HepG2 (cell line): ENCODE data around the gene HNRNPF. TPM values are rescaled to one million over a fixed set of nuclear protein-coding genes. Genes with fewer than 3 reads are reported as not detected.

ENCODE experiments used
- GABPA ChIP-seq, 2 experiments: IDR thresholded peaks; 2 replicates each; pipeline ENCODE4 v1.6.1; 2011 to 2016; ENCODE audit warnings: low read depth in 2 of 2, low read length in 1 of 2, missing biosample characterization in 1 of 2, missing genetic modification characterization in 1 of 2
- HDAC1 ChIP-seq: sonication (generic); formaldehyde crosslinking; IDR thresholded peaks from 2 replicates; pipeline ENCODE4 v1.5.1; 2020; ENCODE audit warnings: mild to moderate bottlenecking, missing genetic modification reagents
- IKZF1 ChIP-seq: fragments of 450-650 bp; IDR thresholded peaks from 2 replicates; pipeline ENCODE4 v1.7.1; 2016
- KLF11 ChIP-seq: IDR thresholded peaks from 2 replicates; pipeline ENCODE4 v1.6.1; 2016; ENCODE audit warnings: missing compliant biosample characterization
- KMT2A ChIP-seq: sonication (generic); formaldehyde crosslinking; IDR thresholded peaks from 2 replicates; pipeline ENCODE4 v1.4.0; 2020; ENCODE audit warnings: missing genetic modification reagents
- NCOA2 ChIP-seq: sonication (generic); formaldehyde crosslinking; IDR thresholded peaks from 2 replicates; pipeline ENCODE4 v1.8.0; 2022; ENCODE audit warnings: inconsistent platforms
- RCOR2 ChIP-seq: IDR thresholded peaks from 2 replicates; pipeline ENCODE4 v1.6.1; 2016; ENCODE audit warnings: missing biosample characterization, missing genetic modification reagents
- SP140L ChIP-seq: sonication (generic); formaldehyde crosslinking; IDR thresholded peaks from 2 replicates; pipeline ENCODE4 v1.4.0; 2020; ENCODE audit warnings: missing genetic modification reagents, borderline replicate concordance
- YEATS2 ChIP-seq: sonication (generic); formaldehyde crosslinking; IDR thresholded peaks from 2 replicates; pipeline ENCODE4 v1.4.0; 2020; ENCODE audit warnings: missing genetic modification reagents, borderline replicate concordance
- ZFX ChIP-seq: sonication (generic); formaldehyde crosslinking; IDR thresholded peaks from 2 replicates; pipeline ENCODE4 v1.4.0; 2020; ENCODE audit warnings: mild to moderate bottlenecking, low read depth, missing genetic modification reagents, moderate library complexity
- ZNF441 ChIP-seq: sonication (generic); formaldehyde crosslinking; IDR thresholded peaks from 2 replicates; pipeline ENCODE4 v1.7.0; 2021; ENCODE audit warnings: missing genetic modification reagents, borderline replicate concordance
- ZNF788 ChIP-seq: sonication (generic); formaldehyde crosslinking; IDR thresholded peaks from 2 replicates; pipeline ENCODE4 v1.5.0; 2020; ENCODE audit warnings: mild to moderate bottlenecking, missing genetic modification reagents, borderline replicate concordance
- polyA plus RNA-seq, 8 experiments: library from polyadenylated mRNA; depleted of rRNA in 3 of 8; stranded (reverse) in 7 of 8; unstranded in 1 of 8; fragments of >200 nt; fragmentation: Illumina TruSeq in 4 of 8; extraction: Trizol in 4 of 8; gene quantifications; 2 replicates each; pipeline versions ENCODE4 v1.2.1 to v1.2.3, GENCODE V29; 2011 to 2016; ENCODE audit warnings: low read depth in 4 of 8, missing spikeins in 1 of 8, mixed read lengths in 1 of 8; ENCODE audit not compliant: insufficient read depth in 1 of 8
- total RNA-seq, 5 experiments: library from RNA; depleted of rRNA; stranded (reverse); fragments of >200 nt; fragmentation: Illumina TruSeq; extraction: Trizol; gene quantifications; 2 replicates each; pipeline ENCODE4 v1.2.3, GENCODE V29; 2016; ENCODE audit warnings: low read depth in 1 of 5
- TF ChIP-seq, protein P1 (sequence below): sonication (generic); formaldehyde crosslinking; IDR thresholded peaks from 2 replicates; pipeline ENCODE4 v1.5.1; 2020; ENCODE audit warnings: mild to moderate bottlenecking, missing genetic modification reagents, moderate library complexity
- TF ChIP-seq, protein P2 (sequence below): IDR thresholded peaks from 2 replicates; pipeline ENCODE4 v1.6.1; 2012; ENCODE audit warnings: low read length, improper control_type of control experiment
- TF ChIP-seq, protein P3 (sequence below): sonication (generic); formaldehyde crosslinking; IDR thresholded peaks from 2 replicates; pipeline ENCODE4 v1.4.0; 2020; ENCODE audit warnings: missing genetic modification reagents
- TF ChIP-seq, protein P4 (sequence below): sonication (generic); formaldehyde crosslinking; IDR thresholded peaks from 2 replicates; pipeline ENCODE4 v1.4.0; 2020; ENCODE audit warnings: mild to moderate bottlenecking, missing genetic modification reagents
- TF ChIP-seq, protein P5 (sequence below): IDR thresholded peaks from 2 replicates; pipeline ENCODE4 v1.6.1; 2018; ENCODE audit warnings: missing genetic modification reagents
- TF ChIP-seq, protein P6 (sequence below): sonication (generic); formaldehyde crosslinking; IDR thresholded peaks from 2 replicates; pipeline ENCODE4 v1.4.0; 2020; ENCODE audit warnings: missing genetic modification reagents, borderline replicate concordance

Gene HNRNPF
- total and polyA plus RNA-seq, 2 of the 13 experiments (the other 11 are each of a cell fraction or from before 2014, with no cell fraction given) = 166 to 308 TPM

DNA sequence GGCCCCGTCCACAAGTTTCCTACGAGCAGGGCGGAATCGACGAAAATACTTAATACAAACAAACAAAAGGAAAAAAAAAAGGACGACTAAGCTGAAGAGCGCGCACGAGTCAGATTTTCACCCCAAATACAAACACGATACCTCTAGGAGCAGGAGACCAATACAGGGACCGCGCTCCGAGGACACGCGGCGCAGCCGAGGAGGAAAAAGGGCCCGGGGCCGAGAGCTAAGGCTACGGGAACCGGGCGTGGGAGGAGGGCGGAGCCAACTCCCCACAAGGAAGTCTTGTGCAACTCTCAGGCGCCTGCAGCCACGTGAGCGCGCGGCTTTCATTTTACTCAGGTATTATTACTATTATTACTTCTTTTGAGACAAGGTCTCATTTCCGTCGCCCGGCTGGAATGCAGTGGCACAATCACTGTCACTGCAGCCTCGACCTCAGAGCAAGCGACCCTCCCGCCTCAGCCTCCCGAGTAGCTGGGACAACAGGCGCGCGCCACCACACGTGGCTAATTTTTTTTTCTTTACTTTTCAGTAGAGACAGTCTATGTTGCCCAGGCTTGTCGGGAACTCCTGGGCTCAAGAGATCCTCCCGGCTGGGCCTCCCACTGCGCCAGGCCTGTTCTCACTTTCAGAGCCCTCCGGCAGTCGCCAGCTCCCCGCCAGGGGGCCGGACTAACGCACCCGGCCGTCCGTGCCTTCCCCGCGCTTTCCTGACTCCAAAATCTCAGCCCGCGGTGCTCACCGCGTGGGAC lies 1.2 kb downstream of the HNRNPF start (continued):
- TF ChIP-seq, protein P1, sequence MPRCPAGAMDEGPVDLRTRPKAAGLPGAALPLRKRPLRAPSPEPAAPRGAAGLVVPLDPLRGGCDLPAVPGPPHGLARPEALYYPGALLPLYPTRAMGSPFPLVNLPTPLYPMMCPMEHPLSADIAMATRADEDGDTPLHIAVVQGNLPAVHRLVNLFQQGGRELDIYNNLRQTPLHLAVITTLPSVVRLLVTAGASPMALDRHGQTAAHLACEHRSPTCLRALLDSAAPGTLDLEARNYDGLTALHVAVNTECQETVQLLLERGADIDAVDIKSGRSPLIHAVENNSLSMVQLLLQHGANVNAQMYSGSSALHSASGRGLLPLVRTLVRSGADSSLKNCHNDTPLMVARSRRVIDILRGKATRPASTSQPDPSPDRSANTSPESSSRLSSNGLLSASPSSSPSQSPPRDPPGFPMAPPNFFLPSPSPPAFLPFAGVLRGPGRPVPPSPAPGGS (CRISPR knock-in tag) = 0 out of 2 replicates have a peak, but pooled peaks have one; percentile 2
- TF ChIP-seq HDAC1 (CRISPR knock-in tag) (peak; percentile 76), RCOR2 (CRISPR knock-in tag) (0 out of 2 replicates have a peak, but pooled peaks have one; percentile 50), ZNF788 (CRISPR knock-in tag) (peak; percentile 31; the same call in 1 of the 2 replicates), SP140L (CRISPR knock-in tag) (no peak), KMT2A (peak; percentile 84; the same call in 1 of the 2 replicates), KLF11 (0 out of 2 replicates have a peak, but pooled peaks have one; percentile 45), GABPA (IDR thresholded peaks at IDR 0.05; ENCODE audit: low read depth, low read length) (no peak), GABPA (CRISPR knock-in tag; IDR thresholded peaks at IDR 0.05; ENCODE audit: low read depth) (peak; percentile 43; the same call in 1 of the 2 replicates), ZFX (peak; percentile 85), NCOA2 (CRISPR knock-in tag) (peak; percentile 66), ZNF441 (CRISPR knock-in tag) (0 out of 2 replicates have a peak, but pooled peaks have one; percentile 19), YEATS2 (CRISPR knock-in tag) (peak; percentile 76; the same call in 1 of the 2 replicates), IKZF1 (no peak)
- TF ChIP-seq, protein P2, sequence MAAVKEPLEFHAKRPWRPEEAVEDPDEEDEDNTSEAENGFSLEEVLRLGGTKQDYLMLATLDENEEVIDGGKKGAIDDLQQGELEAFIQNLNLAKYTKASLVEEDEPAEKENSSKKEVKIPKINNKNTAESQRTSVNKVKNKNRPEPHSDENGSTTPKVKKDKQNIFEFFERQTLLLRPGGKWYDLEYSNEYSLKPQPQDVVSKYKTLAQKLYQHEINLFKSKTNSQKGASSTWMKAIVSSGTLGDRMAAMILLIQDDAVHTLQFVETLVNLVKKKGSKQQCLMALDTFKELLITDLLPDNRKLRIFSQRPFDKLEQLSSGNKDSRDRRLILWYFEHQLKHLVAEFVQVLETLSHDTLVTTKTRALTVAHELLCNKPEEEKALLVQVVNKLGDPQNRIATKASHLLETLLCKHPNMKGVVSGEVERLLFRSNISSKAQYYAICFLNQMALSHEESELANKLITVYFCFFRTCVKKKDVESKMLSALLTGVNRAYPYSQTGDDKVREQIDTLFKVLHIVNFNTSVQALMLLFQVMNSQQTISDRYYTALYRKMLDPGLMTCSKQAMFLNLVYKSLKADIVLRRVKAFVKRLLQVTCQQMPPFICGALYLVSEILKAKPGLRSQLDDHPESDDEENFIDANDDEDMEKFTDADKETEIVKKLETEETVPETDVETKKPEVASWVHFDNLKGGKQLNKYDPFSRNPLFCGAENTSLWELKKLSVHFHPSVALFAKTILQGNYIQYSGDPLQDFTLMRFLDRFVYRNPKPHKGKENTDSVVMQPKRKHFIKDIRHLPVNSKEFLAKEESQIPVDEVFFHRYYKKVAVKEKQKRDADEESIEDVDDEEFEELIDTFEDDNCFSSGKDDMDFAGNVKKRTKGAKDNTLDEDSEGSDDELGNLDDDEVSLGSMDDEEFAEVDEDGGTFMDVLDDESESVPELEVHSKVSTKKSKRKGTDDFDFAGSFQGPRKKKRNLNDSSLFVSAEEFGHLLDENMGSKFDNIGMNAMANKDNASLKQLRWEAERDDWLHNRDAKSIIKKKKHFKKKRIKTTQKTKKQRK = no peak
- TF ChIP-seq, protein P3, sequence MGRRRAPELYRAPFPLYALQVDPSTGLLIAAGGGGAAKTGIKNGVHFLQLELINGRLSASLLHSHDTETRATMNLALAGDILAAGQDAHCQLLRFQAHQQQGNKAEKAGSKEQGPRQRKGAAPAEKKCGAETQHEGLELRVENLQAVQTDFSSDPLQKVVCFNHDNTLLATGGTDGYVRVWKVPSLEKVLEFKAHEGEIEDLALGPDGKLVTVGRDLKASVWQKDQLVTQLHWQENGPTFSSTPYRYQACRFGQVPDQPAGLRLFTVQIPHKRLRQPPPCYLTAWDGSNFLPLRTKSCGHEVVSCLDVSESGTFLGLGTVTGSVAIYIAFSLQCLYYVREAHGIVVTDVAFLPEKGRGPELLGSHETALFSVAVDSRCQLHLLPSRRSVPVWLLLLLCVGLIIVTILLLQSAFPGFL (CRISPR knock-in tag) = no peak
- TF ChIP-seq, protein P4, sequence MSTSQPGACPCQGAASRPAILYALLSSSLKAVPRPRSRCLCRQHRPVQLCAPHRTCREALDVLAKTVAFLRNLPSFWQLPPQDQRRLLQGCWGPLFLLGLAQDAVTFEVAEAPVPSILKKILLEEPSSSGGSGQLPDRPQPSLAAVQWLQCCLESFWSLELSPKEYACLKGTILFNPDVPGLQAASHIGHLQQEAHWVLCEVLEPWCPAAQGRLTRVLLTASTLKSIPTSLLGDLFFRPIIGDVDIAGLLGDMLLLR (CRISPR knock-in tag) = no peak
- TF ChIP-seq, protein P5, sequence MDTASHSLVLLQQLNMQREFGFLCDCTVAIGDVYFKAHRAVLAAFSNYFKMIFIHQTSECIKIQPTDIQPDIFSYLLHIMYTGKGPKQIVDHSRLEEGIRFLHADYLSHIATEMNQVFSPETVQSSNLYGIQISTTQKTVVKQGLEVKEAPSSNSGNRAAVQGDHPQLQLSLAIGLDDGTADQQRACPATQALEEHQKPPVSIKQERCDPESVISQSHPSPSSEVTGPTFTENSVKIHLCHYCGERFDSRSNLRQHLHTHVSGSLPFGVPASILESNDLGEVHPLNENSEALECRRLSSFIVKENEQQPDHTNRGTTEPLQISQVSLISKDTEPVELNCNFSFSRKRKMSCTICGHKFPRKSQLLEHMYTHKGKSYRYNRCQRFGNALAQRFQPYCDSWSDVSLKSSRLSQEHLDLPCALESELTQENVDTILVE (CRISPR knock-in tag) = peak; percentile 67; the same call in 1 of the 2 replicates
- TF ChIP-seq, protein P6, sequence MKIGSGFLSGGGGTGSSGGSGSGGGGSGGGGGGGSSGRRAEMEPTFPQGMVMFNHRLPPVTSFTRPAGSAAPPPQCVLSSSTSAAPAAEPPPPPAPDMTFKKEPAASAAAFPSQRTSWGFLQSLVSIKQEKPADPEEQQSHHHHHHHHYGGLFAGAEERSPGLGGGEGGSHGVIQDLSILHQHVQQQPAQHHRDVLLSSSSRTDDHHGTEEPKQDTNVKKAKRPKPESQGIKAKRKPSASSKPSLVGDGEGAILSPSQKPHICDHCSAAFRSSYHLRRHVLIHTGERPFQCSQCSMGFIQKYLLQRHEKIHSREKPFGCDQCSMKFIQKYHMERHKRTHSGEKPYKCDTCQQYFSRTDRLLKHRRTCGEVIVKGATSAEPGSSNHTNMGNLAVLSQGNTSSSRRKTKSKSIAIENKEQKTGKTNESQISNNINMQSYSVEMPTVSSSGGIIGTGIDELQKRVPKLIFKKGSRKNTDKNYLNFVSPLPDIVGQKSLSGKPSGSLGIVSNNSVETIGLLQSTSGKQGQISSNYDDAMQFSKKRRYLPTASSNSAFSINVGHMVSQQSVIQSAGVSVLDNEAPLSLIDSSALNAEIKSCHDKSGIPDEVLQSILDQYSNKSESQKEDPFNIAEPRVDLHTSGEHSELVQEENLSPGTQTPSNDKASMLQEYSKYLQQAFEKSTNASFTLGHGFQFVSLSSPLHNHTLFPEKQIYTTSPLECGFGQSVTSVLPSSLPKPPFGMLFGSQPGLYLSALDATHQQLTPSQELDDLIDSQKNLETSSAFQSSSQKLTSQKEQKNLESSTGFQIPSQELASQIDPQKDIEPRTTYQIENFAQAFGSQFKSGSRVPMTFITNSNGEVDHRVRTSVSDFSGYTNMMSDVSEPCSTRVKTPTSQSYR (CRISPR knock-in tag) = no peak
